ENCODE data around the gene PAX8. TPM values are rescaled to one million over a fixed set of nuclear protein-coding genes. Genes with fewer than 3 reads are reported as not detected.

PAX8 gene
- total RNA-seq, 4 donors from 2014 or later = 2.3 to 7.7 (median 5.6) TPM

- H3K27me3 ChIP-seq = no peaks in the 10 kb centered on the region
- no peaks in the 10 kb centered on the region for H3K9me3 ChIP-seq
- DNase-seq (ENCODE audit: low spot score in 2 of 2) = peak in 1 of 2 donors; percentile 62
- H3K36me3 ChIP-seq = peaks cover 11% of the 10 kb centered on the region
- no peak overlapping the region for H3K4me3 ChIP-seq
- TF ChIP-seq POLR2AphosphoS5 (IDR thresholded peaks at IDR 0.05) = no peak
- no peak for TF ChIP-seq POLR2A (IDR thresholded peaks at IDR 0.05)
- no peak for TF ChIP-seq EP300 (IDR thresholded peaks at IDR 0.05)
- TF ChIP-seq CTCF (IDR thresholded peaks at IDR 0.05) = no peak
- WGBS = 95% methylated on average over 13 of the region's 17 CpGs
- H3K27ac ChIP-seq = peak overlapping the region; percentile 92
- H3K4me1 ChIP-seq = peaks cover 47% of the 10 kb centered on the region
Measured at GRCh38 chr2:113200736-113201490, 77.8 kb downstream of the PAX8 start.

DNA sequence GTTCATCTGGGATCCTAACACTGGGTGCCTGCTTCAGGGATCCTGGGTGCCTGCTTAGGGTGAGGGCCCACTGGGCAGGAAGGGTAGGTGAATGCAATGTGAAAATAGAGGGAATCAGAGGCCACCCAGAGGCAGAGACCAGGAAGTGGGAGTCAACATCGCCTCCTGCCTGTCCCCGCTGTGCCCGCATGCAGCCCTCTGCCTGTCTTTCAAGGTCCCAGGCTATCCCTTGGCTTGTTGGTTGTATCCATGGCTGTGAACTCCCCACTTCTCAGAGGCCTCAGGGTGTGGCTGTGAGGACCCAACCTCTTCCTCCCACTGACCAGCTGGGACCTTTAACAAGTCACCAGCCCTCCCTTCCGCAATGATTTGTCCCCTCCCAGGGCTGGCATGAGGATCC, 78.5 kb downstream of the PAX8 start:
- peak overlapping the region; percentile 92 for H3K27ac ChIP-seq
- H3K4me1 ChIP-seq = peaks cover 47% of the 10 kb centered on the region
- 86% methylated on average over 4 of the region's 4 CpGs for WGBS

GRCh38 chr2:113198790-113199612, 79.7 kb downstream of the PAX8 start:
- Histone ChIP-seq H3K27ac (peak overlapping the region; percentile 92), H3K27me3 (no peaks in the 10 kb centered on the region), H3K4me3 (peak overlapping the region; percentile 76), H3K4me1 (peaks cover 44% of the 10 kb centered on the region), H3K36me3 (peaks cover 11% of the 10 kb centered on the region), H3K9me3 (no peaks in the 10 kb centered on the region)
- 0% methylated on average over 12 of the region's 79 CpGs for WGBS
- peak in 1 of 3 donors; percentile 48 for TF ChIP-seq POLR2AphosphoS5 (IDR thresholded peaks at IDR 0.05)
- no peak for TF ChIP-seq POLR2A (IDR thresholded peaks at IDR 0.05)
- TF ChIP-seq EP300 (IDR thresholded peaks at IDR 0.05) = no peak
- TF ChIP-seq CTCF (IDR thresholded peaks at IDR 0.05) = peak; percentile 87 to 99
- DNase-seq (ENCODE audit: low spot score in 2 of 2) = peak; percentile 86 to 90

More for the DNA sequence above, 78.5 kb downstream of the PAX8 start:
- no peak overlapping the region for H3K4me3 ChIP-seq
- no peak for TF ChIP-seq POLR2AphosphoS5 (IDR thresholded peaks at IDR 0.05)
- no peak for TF ChIP-seq POLR2A (IDR thresholded peaks at IDR 0.05)
- TF ChIP-seq CTCF (IDR thresholded peaks at IDR 0.05) = no peak
- no peak for TF ChIP-seq EP300 (IDR thresholded peaks at IDR 0.05)
- no peaks in the 10 kb centered on the region for H3K9me3 ChIP-seq
- peak in 1 of 2 donors; percentile 50 for DNase-seq (ENCODE audit: low spot score in 2 of 2)
- no peaks in the 10 kb centered on the region for H3K27me3 ChIP-seq
- peaks cover 11% of the 10 kb centered on the region for H3K36me3 ChIP-seq

- 79% methylated on average over 25 of the region's 32 CpGs for WGBS
- no peak for TF ChIP-seq EP300 (IDR thresholded peaks at IDR 0.05)
- TF ChIP-seq POLR2A (IDR thresholded peaks at IDR 0.05) = no peak
- no peak for TF ChIP-seq POLR2AphosphoS5 (IDR thresholded peaks at IDR 0.05)
- TF ChIP-seq CTCF (IDR thresholded peaks at IDR 0.05) = no peak
- Histone ChIP-seq H3K27ac (peak overlapping the region; percentile 92), H3K36me3 (peaks cover 11% of the 10 kb centered on the region), H3K9me3 (no peaks in the 10 kb centered on the region), H3K4me1 (peaks cover 41% of the 10 kb centered on the region), H3K4me3 (peak overlapping the region; percentile 76), H3K27me3 (no peaks in the 10 kb centered on the region)
- DNase-seq (ENCODE audit: low spot score in 2 of 2) = no peak
Measured at GRCh38 chr2:113198048-113198789, 80.5 kb downstream of the PAX8 start.

All from suprapubic skin (tissue), 4 donors.